HG02943 (cell line): ENCODE measurements around the gene LMBR1L.
A peak's percentile ranks its signal among the peaks of the same experiment; 100 is the strongest.
"Not testable (repeated sequence)": the region's sequence is repeated elsewhere in the genome, so short reads cannot be mapped to it uniquely, and the experiment has no call there.

Experiments
- ATAC-seq: cut with Tn5 transposase; IDR thresholded peaks from one replicate; pipeline ENCODE4 v1.9.1; 2021; ENCODE audit warnings: mild to moderate bottlenecking, low read depth, moderate library complexity; ENCODE audit not compliant: unreplicated experiment

Gene LMBR1L

GRCh38 chr12:49089821-49090773, 20.6 kb downstream of the LMBR1L start:
- no peak for ATAC-seq

GRCh38 chr12:49088932-49089330, 21.7 kb downstream of the LMBR1L start:
- ATAC-seq: no peak

DNA sequence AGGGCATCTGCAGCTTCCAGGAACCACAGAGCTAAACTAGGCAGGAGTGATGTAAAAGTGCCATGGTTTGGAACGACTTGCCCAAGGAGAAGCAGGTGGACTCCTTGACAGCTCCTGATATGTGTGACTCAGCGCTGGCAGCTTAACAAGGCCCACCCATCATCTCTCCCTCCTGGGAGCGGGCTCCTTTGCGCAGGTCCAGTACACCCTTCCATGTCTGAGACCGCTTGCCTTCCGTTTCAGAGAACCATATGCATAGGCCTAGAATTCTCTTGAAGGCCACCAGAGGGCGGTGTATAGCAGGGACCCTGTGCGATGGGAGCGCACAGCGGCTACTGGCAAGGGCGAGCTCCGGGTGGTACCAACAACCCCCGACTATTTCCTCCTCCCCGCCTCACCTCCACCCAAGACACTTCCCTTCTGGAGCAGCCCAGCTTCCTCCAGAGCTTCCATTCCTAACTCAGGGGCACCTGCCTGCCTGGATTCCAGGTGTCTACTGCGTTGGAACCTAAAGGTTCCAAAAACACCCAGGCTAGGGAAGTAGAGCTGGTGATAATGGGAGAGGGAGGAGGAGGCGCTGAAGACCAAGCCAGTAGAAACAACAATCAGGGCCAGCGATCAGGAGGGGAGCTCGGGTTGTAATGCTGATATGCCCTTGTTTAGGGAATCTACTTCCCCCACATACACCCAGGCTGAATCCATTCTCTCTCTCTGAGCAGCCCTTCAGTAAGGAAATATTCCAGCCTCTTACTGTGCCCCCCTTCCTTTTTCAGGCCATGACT, 22.3 kb downstream of the LMBR1L start:
- ATAC-seq: no peak

DNA sequence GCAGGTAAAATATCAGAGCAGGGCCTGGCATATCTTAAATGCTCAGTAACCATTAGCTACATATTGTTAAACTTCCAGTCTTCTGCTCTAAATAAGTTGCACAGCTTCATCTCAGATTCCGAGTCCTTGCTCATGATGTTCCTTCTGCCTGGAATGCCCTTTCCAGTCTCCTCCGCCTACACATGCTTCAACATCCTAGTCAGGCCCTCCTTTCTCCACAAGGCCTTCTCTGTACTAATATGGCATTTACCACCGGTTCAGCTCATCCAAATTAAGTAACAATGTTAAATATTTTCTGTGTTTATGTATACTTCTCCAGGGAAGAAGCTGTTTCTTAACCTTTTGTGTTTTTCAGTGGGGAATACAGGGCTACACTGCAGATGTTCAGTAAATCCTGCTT, 24.5 kb downstream of the LMBR1L start:
- no peak for ATAC-seq

DNA sequence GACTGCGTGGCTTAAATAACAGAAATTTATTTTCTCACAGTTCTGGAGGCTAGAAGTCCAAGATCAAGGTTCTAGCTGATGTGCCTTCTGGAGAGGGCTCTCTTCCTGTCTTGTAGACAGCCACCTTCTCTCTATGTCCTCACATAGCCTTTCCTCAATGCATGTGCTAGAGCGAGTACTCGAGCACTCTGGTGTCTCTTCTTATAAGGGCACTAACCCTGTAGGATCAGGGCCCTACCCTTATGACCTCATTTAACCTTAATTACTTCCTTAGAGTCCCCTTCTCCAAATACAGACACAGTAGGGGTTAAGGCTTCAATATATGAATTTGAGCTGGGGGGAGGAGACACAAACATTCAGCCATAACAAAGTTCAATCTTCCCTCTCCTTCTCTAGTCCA, 26.2 kb downstream of the LMBR1L start:
- no peak for ATAC-seq

DNA sequence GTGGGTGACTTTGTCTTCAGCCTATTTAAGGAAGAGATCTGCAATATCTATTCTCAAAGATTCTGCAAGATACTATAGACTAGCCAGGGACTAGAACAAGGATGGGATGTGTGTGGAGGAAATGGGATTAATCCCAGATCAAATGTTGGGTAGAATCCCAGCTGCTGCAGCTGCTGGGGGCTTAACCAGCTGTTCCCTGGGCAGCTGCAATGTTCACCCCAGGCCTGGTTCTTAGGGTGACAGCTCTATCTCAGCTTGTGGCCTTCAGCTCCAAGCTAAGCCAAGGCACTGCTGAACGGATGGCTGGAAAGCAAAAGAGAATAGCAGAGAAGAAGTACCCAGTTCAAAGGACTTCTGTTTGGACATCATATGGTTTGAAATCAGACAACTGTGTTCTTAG, 30.9 kb downstream of the LMBR1L start:
- ATAC-seq: no peak

GRCh38 chr12:49070971-49071370, 39.7 kb downstream of the LMBR1L start:
- no peak for ATAC-seq

DNA sequence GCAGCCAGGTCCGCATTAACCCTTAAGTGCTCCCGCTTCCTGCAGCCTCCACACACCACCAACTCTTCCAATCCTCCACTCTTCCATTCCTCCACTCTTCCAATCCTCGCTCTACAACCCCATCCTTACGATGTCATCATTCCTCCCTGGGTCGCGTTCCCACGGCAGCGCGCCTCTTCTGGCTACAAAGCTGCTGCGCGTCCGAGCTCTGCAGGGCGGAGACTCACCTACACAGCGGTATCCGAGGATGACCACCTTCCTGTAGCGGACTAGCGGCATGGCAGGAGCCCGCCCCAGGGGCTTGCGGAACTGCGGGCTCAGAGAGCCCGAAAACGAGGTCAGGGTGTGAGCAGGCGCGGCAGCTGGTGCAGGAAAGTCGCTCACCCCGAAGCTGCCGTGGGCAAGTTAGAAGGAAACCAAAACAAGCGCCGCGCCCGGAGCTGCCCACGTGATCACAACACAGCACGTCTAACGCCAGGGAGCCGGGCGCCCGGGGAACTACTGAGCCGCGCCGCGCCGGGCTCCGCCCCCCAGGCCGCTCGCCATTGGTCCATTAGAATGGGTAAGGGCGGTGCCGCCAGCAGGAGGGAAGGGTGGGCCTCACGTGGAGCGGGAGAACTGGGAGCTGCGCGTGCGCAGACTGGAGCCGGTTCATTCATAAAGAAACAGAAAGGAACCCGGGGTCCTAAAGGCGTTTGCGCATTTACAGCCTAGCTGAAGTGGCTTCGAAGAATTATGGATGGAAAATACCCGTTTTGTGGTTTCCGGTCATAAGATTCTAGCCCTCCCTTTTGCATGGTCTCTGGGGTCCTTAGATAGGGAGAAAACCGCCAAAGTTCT, 40.9 kb downstream of the LMBR1L start, which contains the start of gene RHEBL1:
Gene RHEBL1, minus strand, starts transcription at position 473 of the 840 bp plus-strand sequence. Its CDS starts 194 bp downstream, at position 279.
- peak; percentile 99 for ATAC-seq

DNA sequence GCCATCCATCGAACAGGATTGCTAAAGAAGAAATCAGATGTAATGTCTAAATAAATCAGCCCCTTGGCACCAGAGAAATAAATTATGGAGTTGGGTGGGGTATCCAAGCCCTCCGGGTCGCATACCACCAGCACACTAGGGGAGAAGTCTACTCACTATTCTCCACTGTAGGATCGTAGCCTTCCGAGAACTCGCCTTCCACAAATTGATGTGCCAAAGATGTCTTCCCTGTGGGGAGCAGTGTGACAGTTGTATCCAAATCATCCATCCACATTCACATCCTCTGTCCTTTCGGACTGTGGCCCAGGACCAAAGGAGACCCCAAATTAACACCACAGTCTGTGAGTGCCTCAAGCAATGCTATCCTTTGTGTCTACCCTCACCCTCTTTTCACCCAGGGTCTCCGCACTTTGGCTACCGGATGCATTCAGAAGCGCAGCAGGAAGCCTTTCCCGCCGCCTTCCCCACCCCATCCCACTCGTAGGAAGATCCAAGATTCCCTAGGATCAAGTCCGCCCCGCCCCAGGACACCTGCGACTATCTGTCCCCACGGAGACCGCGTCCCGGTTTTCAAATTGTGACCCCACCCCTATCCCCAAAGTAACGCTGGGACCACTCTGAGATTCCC, 41.7 kb downstream of the LMBR1L start:
- no peak for ATAC-seq

GRCh38 chr12:49066120-49066519, 44.5 kb downstream of the LMBR1L start:
- ATAC-seq: no peak

DNA sequence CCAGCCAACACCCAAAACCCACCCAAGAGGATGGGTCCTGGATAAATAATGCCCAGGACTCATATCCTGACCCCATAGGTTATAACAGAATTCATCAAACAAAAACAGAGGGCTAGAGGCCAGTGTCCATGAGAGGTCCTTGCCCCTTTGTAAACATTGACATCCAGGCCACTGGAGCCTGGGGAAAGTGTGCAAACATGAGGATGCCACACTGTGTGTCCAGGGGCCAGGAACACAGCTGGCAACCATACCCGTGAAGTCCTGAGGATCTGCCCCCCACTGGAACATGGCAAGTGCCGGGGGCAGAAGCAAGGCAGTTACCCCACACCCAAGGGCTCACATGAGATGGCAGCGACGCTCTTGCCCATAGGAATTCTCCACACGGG, 45.9 kb downstream of the LMBR1L start:
- no peak for ATAC-seq

GRCh38 chr12:49061916-49062315, 48.7 kb downstream of the LMBR1L start:
- ATAC-seq: not testable (repeated sequence)

GRCh38 chr12:49061157-49061650, 49.4 kb downstream of the LMBR1L start:
- ATAC-seq: no peak

- peak; percentile 50 for ATAC-seq
These were observed 50.1 kb downstream of the LMBR1L start, which contains the start of gene KMT2D for GRCh38 chr12:49060237-49061156. Gene KMT2D, minus strand, starts transcription at chr12:49060794. Its CDS starts 5,470 bp downstream, at chr12:49055324.

DNA sequence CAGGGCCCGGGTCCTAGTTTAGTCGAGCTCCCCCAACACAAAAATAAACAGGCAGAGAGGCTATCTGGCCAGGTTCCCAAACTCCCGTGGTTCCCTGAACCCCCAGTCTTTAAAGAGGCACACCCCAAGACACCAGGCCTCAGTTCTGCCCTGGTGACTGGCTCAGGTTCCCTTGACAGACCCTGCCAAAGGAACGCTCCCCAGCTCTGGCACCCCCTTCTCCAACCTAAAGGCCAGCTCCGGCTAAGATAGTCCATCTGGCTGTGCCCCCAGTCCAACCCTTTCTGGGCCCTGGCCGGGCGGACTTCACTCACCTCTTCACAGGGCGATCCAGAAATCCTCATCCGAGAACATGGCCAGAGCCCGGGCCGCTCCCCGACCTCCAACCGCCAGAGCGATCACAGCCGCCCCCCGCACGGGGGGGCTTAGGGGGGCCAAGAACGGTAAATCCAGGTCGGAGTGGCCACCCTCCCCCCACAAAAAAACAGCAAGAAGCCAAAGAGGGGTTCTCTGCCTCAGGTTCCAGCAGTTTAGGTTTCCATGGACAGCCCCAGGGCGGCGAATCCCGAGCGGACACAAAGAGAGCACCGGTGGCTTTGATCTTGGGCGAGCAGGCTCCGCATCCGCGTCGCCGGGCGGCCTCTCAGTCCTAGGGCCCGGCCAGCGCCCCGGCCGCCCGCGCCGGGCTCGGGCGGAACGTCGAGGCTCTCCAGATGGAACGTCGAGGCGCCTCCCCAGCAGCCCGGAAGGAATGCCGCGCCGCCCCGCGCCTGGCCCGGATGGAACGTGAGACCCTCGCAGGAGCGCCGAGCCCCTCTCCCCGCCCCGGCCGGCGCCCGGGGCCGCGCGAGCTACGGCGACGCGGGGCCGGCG, 51.1 kb downstream of the LMBR1L start:
- peak; percentile 15 for ATAC-seq

GRCh38 chr12:49059045-49059298, 51.7 kb downstream of the LMBR1L start:
- ATAC-seq: no peak

DNA sequence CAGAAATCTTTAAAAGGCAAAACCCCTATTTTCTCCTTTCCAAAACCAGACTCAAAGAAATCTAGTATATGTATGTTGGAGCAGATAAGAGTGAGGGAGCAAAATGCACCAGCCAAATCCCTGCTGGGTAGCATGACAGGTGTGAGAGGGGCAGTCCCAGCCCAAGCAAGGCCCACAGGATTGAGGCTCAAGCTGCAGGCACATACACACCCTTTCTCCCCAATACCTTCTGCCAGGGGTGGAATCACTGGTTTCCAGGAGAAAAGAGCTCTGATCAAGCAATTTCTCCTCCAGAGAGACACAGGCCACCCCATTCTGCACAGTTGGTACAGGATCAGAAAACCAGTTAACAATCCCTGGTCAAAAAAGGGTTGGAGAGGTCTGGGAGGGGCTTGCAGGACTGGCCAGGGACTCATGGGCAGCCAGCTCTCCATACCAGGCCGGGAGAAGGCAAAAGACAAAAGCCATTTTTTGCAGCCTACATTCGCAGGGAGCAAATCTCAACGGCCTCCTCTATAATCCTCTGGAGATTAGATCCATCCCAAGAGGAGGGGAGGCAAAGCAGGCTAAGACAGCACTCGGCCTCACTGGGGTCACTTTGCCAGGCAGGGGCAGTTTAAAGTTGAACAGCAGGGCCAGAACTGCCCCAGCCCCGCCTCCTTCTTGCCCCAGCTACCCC, 52.1 kb downstream of the LMBR1L start:
- ATAC-seq: no peak
